Neuron (in vitro differentiated cells): ENCODE data around the gene IL20.
A peak's percentile ranks its signal among the peaks of the same experiment; 100 is the strongest.

ENCODE experiments used
- H2AFZ ChIP-seq: one replicate; pipeline ENCODE4 v1.6.1; 2013; ENCODE audit warnings: low read depth, mild to moderate bottlenecking, inconsistent platforms, low read length, moderate library complexity
- H3K27me3 ChIP-seq: one replicate; pipeline ENCODE4 v1.6.1; 2013; ENCODE audit warnings: low read length; ENCODE audit not compliant: insufficient read depth
- H3K36me3 ChIP-seq: one replicate; pipeline ENCODE4 v1.6.1; 2013; ENCODE audit warnings: low read length; ENCODE audit not compliant: insufficient read depth
- H3K4me1 ChIP-seq: one replicate; pipeline ENCODE4 v1.6.1; 2013; ENCODE audit warnings: low read length; ENCODE audit not compliant: insufficient read depth
- H3K4me3 ChIP-seq: 2 replicates; pipeline ENCODE4 v1.5.1; 2013; ENCODE audit warnings: mild to moderate bottlenecking, low read length, moderate library complexity
- H3K9me3 ChIP-seq: one replicate; pipeline ENCODE4 v1.6.1; 2013; ENCODE audit warnings: low read length

Gene IL20

GRCh38 chr1:206904423-206905142 is 39.2 kb downstream of the IL20 start:
- H2AFZ ChIP-seq: no peak overlapping the region
- no peaks in the 10 kb centered on the region for H3K36me3 ChIP-seq
- no peaks in the 10 kb centered on the region for H3K9me3 ChIP-seq
- H3K27me3 ChIP-seq: peaks cover 34% of the 10 kb centered on the region
- H3K4me1 ChIP-seq: no peaks in the 10 kb centered on the region
- no peak overlapping the region for H3K4me3 ChIP-seq

DNA sequence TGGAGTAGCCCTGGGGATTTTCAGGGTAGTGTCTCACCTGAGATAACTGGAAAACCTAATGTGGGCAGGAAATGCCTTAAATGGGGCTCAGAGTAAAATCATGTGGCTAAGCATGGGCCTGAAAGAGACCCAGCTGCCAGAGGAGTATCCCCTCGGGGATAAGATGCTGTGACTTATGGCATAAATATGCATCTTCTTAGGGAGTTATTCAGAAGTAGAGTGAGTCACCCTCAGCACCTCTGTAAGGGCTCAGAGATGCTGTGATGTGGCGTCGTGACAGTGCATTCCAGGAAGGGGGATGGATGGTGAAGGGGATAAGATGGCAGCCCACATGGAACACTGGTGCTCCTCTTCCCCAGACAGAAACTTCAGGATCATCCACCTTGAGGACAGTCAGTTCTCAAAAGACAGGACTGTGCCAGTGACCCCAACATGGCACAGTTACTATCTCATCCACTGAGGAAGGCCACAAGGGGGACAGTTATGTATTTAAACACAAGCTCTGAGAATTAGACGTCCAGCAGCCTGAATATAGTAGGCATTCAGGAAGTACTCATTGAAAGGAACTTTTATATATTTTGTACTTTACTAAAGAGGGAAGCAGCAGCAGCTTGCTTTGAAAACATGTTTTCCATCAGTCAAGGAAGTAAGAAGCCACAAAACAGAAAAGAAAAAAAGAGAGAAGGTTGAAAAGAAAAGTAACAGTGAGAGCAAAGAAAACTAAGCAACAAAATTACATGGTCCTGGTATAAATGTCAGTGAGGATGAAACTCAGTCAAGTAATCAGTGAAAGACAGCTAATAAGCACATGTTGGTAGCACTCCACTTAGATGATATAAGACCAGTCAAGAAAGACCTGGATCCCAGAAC is 40.1 kb downstream of the IL20 start:
- H3K36me3 ChIP-seq: no peaks in the 10 kb centered on the region
- peaks cover 44% of the 10 kb centered on the region for H3K27me3 ChIP-seq
- no peaks in the 10 kb centered on the region for H3K4me1 ChIP-seq
- H2AFZ ChIP-seq: no peak overlapping the region
- H3K9me3 ChIP-seq: no peaks in the 10 kb centered on the region
- H3K4me3 ChIP-seq: no peak overlapping the region

DNA sequence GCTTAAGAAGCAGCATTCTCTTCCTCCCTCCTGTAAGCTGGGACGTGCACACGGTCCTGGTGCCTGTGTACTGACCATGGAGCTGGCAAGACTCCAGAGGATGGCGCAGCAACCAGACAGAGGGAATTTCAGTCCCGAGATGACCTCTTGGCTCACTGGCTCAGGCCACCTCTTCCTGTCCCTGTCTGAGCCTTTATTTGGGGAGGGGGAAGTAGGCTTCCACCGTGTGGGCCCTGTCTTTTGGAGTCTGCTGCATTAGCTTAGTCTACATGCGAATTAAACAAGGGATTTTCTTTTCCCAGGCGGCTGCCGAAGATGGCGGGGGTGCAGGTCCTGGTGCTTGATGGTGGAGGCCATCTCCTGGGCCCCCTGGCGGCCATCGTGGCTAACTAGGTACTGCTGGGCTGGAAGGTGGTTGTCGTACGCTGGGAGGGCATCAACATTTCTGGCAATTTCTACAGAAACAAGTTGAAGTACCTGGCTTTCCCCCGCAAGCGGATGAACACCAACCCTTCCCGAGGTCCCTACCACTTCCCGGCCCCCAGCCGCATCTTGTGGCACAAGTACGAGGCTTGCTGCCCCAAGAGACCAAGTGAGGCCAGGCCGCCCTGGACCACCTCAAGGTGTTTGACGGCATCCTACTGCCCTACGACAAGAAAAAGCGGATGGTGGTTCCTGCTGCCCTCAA is 42.0 kb downstream of the IL20 start:
- Histone ChIP-seq H3K9me3 (no peaks in the 10 kb centered on the region), H3K36me3 (no peaks in the 10 kb centered on the region), H3K27me3 (peaks cover 48% of the 10 kb centered on the region), H2AFZ (no peak overlapping the region), H3K4me3 (no peak overlapping the region), H3K4me1 (no peaks in the 10 kb centered on the region)

DNA sequence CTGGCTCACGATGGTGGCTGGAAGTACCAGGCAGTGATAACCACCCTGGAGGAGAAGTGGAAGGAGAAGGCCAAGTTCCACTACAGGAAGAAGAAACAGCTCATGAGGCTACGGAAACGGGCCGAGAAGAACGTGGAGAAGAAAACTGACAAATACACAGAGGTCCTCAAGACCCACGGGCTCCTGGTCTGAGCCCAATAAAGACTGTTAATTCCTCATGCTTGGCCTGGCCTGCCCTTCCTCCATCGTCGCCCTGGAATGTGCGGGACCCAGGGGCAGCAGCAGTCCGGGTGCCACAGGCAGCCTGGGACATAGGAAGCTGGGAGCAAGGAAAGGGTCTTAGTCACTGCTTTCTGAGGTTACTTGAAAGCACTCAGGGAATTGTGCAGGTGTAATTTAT is 42.6 kb downstream of the IL20 start:
- H3K4me1 ChIP-seq: no peaks in the 10 kb centered on the region
- H3K27me3 ChIP-seq: peaks cover 48% of the 10 kb centered on the region
- no peak overlapping the region for H3K4me3 ChIP-seq
- H2AFZ ChIP-seq: no peak overlapping the region
- no peaks in the 10 kb centered on the region for H3K9me3 ChIP-seq
- H3K36me3 ChIP-seq: no peaks in the 10 kb centered on the region

DNA sequence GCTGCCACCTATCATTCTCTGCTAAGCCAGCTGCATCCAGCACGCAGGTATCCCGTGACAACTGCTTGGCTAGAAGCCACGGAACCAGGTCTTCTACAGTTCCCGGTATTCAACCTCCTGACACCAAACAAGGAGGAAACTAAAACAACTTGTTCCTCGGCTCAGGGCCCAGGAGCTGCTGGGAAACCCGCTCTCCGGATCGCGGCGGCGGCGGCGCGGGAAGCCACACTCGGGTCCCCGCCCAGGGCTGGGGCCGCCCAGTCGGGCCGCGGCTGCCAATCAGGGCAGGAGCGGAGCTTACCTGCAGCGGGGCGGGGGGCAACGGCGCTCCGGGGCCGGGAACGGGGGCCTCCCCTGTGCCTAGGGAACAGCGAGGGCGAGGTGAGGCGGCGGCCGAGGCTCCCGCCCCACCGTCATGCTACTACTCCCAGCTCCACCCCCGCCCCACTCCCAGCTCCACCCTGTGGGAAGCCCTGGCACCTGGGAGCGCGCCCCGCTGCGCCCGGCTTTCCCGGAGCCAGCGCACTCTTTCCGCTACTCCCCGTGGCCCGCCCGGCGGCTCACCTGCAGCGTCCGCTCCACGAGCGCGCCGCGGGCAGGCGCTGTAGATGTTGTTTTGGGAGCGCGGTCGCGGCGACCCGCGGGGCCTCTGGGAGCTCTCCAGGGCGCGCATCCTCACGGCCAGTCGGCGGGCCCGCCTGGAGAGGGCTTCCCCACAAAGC is 43.9 kb downstream of the IL20 start:
- H2AFZ ChIP-seq: peak overlapping the region; percentile 48
- no peaks in the 10 kb centered on the region for H3K9me3 ChIP-seq
- H3K4me1 ChIP-seq: no peaks in the 10 kb centered on the region
- peaks cover 48% of the 10 kb centered on the region for H3K27me3 ChIP-seq
- H3K4me3 ChIP-seq: peak overlapping the region; percentile 16
- H3K36me3 ChIP-seq: no peaks in the 10 kb centered on the region

DNA sequence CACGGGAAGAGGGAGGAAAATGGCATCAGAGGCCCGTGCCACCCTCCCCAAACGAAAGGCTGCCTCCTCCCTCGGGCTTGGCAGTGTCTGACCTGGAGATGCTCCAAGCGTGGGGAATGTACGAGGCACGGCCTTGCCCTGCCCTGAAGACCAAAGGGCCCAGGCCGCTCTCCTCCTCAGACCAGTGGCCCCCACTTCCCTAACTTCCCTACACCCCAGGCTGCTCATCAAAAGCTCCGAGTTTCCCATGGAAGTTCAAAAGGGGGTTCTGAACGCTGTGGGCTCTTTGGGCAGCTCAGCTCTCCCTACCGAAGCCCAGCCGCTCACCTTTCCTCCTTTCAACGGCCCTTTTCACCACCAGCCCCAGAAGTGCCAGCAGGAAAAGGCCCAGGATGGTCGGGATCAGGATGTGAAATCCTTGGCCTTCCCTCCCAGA is 44.5 kb downstream of the IL20 start:
- H3K4me1 ChIP-seq: no peaks in the 10 kb centered on the region
- no peak overlapping the region for H3K4me3 ChIP-seq
- H3K9me3 ChIP-seq: no peaks in the 10 kb centered on the region
- H2AFZ ChIP-seq: no peak overlapping the region
- no peaks in the 10 kb centered on the region for H3K36me3 ChIP-seq
- peaks cover 51% of the 10 kb centered on the region for H3K27me3 ChIP-seq

- peaks cover 56% of the 10 kb centered on the region for H3K27me3 ChIP-seq
- H3K4me1 ChIP-seq: no peaks in the 10 kb centered on the region
- no peaks in the 10 kb centered on the region for H3K9me3 ChIP-seq
- H2AFZ ChIP-seq: no peak overlapping the region
- H3K4me3 ChIP-seq: no peak overlapping the region
- no peaks in the 10 kb centered on the region for H3K36me3 ChIP-seq
Observed at GRCh38 chr1:206911064-206911663, 45.7 kb downstream of the IL20 start.

- peaks cover 46% of the 10 kb centered on the region for H3K27me3 ChIP-seq
Observed at GRCh38 chr1:206912445-206913095, 47.1 kb downstream of the IL20 start.

GRCh38 chr1:206913766-206914537 is 48.5 kb downstream of the IL20 start:
- H3K9me3 ChIP-seq: no peaks in the 10 kb centered on the region
- no peak overlapping the region for H3K4me3 ChIP-seq
- H3K36me3 ChIP-seq: no peaks in the 10 kb centered on the region
- no peak overlapping the region for H2AFZ ChIP-seq
- peaks cover 32% of the 10 kb centered on the region for H3K27me3 ChIP-seq
- H3K4me1 ChIP-seq: no peaks in the 10 kb centered on the region

More at GRCh38 chr1:206912445-206913095, 47.1 kb downstream of the IL20 start:
- H3K4me3 ChIP-seq: no peak overlapping the region
- H3K9me3 ChIP-seq: no peaks in the 10 kb centered on the region
- H3K4me1 ChIP-seq: no peaks in the 10 kb centered on the region
- no peaks in the 10 kb centered on the region for H3K36me3 ChIP-seq
- H2AFZ ChIP-seq: no peak overlapping the region

GRCh38 chr1:206915030-206915735 is 49.8 kb downstream of the IL20 start:
- peaks cover 20% of the 10 kb centered on the region for H3K27me3 ChIP-seq

GRCh38 chr1:206916000-206916709 is 50.7 kb downstream of the IL20 start:
- H3K4me3 ChIP-seq: no peak overlapping the region
- H2AFZ ChIP-seq: no peak overlapping the region
- H3K27me3 ChIP-seq: peaks cover 12% of the 10 kb centered on the region
- H3K9me3 ChIP-seq: no peaks in the 10 kb centered on the region
- no peaks in the 10 kb centered on the region for H3K36me3 ChIP-seq
- no peaks in the 10 kb centered on the region for H3K4me1 ChIP-seq

More at GRCh38 chr1:206915030-206915735, 49.8 kb downstream of the IL20 start:
- H2AFZ ChIP-seq: no peak overlapping the region
- no peaks in the 10 kb centered on the region for H3K9me3 ChIP-seq
- no peaks in the 10 kb centered on the region for H3K36me3 ChIP-seq
- H3K4me1 ChIP-seq: no peaks in the 10 kb centered on the region
- no peak overlapping the region for H3K4me3 ChIP-seq
